ENCODE results near the gene CHST3.

The CHST3 gene

DNA sequence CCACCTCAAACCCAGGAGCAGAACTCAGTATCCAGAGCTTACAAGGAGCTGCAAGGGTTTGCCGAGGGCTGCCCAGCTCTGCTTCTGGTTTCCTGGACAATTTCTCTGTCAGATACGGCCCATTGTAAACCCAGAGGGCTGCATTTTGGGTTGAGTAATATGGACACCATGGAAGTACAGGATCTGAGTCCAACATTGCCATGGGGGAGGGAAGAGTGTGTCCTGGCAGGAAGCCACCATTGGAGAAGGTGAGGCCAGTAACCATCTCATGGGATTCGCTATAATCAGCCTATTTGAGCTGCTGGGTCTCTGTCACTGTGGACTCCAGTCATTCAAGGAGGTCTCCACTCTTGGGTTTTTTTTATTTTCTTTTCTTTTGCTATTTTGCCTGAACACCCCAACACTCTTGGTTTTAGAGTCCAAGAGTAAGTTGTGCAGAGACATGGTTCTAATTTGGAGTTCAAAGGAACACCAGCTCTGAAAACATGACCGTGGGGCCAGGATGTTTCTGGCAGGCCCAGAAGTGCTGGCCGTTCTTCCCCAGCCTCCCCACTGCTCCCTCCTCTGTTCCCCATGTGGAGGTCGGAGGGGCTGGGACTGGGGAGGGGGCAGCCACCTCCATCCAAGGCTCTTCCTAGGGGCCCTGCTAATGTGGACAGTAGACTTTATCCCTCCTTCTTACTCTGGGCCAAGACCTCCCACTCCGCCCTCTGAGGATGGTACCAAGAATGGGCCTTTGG, 46.2 kb downstream of the CHST3 start:
- no peak for DNase-seq (ENCODE audit: low read depth, low spot score)

DNA sequence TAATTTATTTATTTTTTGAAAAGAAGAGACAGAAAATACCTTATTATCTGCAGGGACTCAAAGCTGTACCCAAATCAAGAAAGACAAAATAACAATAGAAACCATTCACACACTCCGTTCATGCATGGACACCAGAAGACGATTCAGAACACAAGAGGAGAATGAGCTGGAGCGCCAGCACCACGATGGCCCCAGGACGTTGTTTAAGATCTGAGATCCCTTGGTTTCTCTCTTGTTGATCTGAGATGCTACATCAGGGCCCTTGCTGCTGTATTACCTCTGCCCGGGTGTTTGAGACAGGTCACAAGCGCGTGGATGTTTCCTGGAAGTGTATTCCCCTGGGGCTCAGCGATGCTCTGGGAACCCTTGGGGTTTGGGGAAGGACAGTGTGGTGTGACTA, 46.8 kb downstream of the CHST3 start:
- DNase-seq (ENCODE audit: low read depth, low spot score) = no peak

DNA sequence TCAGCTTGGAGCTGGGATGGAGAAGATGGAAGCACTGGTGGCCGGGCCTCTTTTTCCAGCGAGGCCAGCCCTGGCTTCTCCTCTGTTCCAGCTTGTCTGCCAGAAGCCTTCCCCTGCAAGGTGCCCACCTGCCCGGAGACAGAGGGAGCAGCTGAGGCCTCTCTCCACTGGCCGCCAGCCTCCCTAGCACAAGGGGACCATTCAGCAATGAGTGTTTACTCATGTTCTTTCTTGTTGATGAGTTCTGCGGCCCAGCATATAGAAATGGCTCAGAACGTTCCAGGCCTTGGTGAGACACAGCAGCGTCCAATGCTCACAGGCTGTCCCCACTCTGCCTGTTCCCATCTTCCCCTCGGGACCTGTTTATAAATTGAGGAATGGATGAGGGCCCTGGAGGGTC, 47.3 kb downstream of the CHST3 start:
- no peak for DNase-seq (ENCODE audit: low read depth, low spot score)

DNA sequence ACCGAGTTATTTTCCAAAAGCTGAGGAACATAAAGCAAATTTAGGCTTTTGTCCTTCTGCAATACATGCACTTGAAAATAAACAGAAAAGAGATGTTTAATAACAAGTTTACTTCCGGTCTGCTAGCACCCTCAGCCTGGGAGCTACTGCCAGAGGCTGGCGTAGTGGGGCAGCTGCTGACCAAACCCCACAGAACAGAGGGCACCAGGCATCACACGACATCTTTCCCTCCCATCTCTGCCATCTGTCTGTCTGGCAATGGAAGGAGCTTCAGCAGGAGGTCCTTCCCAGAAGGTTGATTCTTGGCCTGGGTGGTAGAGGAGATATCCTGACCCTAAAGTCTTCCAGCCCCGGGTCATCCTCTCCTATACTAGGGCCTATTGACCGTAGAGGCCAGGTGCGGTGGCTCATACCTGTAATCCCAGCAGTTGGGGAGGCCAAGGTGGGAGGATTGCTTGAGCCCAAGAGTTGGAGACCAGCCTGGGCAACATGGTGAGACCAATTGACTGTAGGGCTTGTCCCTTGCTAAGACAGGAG, 47.8 kb downstream of the CHST3 start:
- DNase-seq (ENCODE audit: low read depth, low spot score) = no peak

DNA sequence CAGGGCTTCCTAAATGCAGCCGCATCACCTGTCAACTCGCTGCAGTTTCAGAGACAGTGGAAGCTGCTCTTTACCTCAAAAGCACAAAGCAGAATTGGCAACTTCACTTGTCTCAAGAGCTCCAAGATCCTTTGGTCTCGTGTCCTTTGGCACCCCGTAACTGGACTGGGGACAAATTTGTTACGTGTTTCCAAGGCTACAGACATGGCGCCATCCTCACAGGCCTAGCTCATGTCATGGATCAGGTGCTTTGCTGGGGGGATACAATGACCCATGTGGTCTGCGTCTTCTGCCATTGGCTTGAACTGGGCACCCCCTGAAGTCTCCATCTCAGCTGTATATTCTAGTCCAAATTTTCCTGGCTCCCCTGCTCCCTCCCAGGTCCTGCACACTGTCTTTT, 48.6 kb downstream of the CHST3 start:
- DNase-seq (ENCODE audit: low read depth, low spot score) = no peak

DNA sequence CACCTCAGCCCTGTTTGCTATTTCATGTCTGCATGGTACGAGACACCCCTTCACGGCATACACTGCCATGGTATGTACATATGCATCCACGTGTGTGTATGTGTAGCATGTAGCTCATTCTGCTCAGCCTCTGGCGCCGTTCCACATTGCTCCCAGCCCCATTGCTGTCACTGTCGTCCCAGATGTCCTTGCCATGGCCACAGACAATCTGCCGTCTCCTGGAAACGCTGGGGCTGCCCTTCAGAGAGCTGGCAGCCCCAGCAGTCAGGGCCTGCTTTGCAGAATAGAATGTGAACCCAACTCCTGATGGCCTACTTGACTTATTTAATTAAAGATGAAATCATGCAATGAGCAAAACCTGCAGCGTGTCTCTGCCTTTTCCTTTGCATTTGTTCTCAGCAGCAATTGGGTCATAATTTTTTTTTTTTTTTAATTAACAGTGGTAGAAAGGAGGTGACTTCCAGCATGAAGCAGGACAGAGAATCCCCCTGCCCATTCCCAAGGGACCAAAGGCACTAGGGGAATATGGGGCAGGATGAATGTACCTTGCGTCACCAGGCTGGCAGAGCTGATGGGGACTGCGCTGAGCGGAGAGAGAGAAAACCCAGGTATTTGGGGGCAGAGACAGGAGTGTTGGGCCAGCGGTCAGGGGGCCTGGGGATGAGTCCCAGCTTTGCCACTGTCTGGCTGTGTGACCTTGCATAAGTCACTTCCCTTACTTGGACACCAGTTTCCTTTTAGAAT, 49.2 kb downstream of the CHST3 start:
- DNase-seq (ENCODE audit: low read depth, low spot score) = no peak

DNA sequence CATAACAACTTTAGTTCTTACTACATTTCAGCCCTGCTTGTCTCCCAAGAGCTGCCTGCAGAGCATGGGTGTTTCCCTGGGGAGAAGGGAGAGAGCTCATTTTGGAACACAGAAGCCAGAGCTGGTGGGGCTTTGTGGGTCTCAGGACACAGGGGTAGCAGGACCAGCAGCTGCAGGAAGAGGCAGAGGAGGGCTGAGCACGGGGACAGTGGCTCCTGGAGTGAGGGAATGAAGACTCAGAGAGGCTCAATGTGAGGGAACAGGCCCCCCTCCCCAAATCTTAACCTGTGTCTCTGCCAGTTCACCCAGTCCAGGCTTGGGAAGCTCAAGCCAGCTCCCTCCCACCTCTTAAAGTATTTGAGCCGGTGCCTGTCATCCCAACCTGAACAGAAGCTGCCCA, 50.0 kb downstream of the CHST3 start:
- DNase-seq (ENCODE audit: low read depth, low spot score) = no peak

DNA sequence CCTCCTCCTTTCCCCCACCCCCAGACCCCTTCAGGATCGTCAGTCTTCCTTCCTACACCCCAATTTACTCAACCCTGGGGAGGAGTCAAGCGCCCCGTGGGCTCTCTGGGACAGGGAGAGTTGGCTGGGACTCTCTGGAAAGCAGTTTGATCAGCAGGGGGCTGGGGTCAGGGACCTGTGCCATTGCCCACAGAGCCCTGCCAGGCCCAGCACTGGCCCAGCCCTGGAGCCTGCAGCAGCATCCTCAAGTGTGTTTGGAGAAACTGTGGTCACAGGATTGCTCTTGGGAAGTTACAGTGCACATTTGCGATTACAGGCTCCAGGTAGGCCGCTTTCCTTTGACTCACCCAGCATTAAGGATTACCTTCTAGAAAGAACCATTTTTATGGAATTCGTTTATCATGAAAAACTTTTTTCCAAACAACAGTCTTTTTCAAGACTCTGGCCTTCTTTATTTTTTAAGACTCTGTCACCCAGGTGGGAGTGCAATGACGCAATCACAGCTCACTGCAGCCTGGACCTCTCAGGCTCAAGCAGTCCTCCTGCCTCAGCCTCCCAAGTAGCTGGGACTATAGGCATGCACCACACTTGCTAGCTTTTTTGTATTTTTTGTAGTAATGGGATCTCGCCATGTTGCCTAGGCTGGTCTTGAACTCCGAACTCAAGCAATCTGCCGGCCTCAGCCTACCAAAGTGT, 50.7 kb downstream of the CHST3 start:
- DNase-seq (ENCODE audit: low read depth, low spot score) = no peak

DNA sequence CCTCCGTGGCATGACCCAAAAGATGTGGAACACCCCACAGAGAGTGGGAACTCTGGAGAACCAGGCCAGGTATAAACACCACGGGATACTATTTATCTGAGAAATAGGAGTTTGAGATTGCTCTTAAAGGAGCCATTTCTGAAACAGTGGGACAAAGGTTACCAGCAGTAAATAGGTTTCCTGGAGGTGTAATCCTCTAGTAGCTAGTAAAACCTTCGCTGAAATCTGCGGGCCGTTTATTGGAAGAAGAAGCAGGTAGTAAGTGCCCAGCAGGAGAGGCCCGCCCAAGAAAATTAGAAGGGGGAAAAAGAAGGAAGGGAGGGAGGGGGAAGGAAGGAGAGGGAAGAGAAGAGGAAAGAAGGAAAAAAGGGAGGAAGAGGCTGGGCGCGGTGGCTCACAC, 51.6 kb downstream of the CHST3 start:
- DNase-seq (ENCODE audit: low read depth, low spot score) = no peak

DNA sequence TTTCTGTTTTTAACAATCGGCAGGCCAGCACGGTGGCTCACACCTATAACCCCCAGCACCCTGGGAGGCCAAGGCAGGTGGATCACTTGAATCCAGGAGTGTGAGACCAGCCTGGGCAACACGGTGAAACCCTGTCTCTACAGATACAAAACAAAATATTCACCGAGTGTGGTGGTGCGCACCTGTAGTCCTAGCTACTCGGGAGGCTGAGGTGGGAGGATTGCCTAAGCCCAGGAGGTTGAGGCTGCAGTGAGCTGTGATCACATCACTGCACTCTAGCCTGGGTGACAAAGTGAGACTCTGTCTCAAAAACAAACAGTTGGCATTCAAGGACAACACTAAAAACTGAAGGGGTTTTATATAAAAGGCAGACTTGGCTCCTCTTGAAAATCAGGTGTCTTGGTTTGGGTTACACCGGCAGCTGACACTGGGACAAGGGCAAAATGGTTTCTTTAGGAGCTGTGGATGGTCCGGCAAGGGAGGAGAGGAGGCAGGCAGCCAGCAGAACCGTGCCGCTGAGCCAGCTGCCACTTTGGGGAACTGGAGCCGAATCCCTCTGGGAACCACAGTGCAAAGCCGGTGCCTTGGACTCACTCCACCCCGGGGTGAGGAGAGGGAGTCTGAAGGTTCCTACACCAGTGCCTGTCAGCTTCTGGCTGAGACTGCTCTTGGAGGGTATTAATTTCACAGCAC, 52.6 kb downstream of the CHST3 start:
- DNase-seq (ENCODE audit: low read depth, low spot score) = no peak

DNA sequence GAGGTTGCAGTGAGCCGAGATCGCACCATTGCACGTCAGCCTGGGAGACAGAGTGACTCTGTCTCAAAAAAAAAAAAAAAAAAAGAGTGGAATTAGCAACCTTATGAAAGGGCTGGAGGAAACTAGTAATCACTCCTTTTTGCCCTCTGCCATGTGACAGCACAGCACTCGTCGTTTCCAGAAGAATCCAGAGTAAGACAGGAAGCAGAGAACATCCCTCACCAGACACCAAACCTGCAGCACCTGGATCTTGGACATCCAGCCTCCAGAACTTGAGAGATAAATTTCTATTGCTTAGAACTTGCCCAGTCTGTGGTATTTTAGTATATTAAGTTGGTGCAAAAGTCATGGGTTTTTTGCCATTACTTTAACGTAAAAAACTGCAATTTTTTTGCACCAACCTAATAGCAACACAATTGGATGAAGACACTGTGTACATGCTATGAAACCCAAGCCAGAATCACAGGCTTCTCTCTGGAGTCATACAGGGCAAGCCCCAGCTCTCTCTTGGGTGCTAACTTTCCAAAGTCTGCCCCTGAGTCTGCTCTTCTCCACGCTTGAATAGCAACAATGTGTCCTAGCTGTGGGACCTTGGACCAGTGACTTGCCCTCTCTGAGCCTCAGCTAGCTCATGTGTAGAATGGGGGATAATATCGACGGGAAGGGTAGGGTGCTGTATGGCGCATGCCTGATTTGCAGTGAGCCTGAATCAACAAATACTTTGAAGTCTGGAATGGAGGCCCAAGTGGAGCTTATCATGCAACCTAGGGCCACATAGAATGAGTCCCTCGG, 55.1 kb downstream of the CHST3 start:
- DNase-seq (ENCODE audit: low read depth, low spot score) = no peak

DNA sequence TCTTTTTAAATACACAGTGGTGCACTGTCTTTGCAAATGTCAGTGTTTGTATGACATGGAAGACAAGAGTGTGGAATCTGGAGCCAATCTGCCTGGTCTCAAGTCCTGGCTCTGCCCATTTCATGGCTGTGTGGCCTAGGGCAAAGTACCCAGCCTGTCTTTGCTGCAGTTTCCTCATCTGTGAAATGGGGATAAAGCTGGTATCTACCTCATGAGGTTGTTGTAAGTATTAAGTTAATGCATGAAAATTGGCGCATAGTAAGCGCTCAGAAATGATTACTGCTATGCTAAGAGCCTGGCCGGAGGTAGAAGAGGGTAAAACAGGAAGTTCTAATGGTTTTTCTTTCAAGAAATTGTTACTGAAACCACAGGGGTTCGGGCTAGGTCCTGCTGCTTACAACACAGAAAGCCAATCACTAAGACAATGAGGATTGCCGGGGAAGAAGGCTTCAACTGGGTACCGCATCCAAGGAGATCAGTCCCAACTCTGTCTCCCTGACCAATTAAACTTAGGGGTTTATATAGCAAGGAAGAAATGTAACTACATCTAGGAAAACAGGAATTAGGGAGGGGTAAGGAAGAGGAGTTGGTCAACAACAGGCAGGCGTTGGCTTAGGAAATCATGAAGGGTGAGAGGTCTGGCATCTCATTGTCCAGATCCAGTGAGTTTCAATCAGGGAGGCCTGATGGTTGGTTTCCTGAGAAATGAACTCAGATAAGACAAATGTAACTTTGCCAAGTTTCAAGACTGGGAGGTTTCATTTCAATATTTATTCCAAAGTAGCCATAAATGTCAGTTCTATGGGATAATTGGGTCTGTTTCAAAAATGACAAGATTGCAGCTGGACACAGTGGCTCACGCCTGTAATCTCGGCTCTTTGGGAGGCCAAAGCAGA, 57.0 kb downstream of the CHST3 start:
- DNase-seq (ENCODE audit: low read depth, low spot score) = no peak

DNA sequence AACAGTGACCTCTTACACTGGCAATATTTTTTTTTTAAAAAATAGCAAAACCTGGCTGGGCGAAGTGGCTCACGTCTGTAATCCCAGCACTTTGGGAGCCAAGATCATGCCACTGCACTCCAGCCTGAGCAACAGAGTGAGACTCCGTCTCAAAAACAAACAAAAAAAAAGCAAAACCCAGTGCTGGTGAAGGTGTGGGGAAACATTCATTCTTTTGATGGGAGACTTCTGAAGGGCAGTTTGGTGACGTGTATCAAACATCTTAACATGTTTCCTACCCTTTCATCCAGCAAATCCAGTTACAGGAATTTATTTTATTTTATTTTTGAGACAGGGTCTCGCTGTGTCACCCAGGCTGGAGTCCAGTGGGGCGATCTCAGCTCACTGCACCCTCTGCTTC, 58.0 kb downstream of the CHST3 start:
- no peak for DNase-seq (ENCODE audit: low read depth, low spot score)

DNA sequence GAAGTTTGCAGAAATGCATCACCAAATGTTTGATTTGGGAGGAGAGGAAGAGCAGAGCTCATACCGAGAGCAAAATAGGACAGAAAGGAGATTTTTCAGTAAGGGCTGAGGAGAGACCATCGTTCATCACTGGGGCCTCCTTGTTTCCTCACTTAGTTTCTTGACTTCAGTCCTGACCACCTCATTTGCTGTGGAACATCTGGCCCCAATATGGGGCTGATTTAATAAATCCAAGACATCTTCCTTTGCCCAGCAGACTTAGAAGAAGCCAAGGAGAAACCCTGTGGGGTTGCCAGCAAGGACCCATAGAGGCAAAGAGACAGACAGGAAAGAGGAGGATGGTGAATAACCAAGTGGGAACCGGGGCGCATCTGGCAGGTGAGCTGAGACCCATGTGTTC, 60.4 kb downstream of the CHST3 start:
- no peak for DNase-seq (ENCODE audit: low read depth, low spot score)

DNA sequence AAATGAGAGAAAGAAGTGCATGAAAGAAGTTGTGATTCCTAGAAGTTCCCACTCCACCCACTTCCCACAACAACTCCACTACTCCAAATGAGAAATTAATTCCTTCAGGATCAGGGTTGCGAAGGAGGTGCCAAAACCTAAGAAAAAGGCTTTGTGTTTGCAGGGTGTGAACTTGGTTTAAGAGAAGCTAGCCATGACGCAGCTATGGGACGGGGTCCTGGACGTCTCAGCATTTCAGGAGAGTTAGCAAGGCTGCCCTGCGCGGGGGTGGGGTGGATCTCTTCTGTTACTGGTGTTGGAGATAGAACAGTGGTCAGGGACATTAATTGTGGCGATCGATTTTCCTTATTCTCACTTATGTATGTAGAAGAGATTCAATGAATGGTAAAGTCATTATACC, 61.2 kb downstream of the CHST3 start:
- DNase-seq (ENCODE audit: low read depth, low spot score) = no peak

DNA sequence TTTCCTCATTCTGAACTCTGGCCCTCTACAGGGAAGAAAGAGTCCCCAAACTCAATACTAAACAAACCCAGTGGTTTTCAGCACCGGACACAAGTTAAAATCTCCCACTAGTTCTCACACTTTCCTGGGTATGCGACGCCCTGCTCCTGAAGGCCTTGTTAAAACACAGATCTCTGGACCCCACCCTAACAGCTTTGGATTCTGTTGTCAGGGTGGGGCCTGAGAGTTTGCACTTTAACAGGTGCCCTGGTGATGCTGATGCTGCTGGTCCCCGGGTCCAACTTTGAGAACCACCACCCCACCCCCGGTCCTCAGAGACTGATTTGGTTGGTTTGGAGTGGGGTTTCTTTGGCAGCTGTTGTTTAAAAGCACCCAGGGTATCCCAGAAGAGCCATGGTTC, 61.6 kb downstream of the CHST3 start:
- no peak for DNase-seq (ENCODE audit: low read depth, low spot score)

DNA sequence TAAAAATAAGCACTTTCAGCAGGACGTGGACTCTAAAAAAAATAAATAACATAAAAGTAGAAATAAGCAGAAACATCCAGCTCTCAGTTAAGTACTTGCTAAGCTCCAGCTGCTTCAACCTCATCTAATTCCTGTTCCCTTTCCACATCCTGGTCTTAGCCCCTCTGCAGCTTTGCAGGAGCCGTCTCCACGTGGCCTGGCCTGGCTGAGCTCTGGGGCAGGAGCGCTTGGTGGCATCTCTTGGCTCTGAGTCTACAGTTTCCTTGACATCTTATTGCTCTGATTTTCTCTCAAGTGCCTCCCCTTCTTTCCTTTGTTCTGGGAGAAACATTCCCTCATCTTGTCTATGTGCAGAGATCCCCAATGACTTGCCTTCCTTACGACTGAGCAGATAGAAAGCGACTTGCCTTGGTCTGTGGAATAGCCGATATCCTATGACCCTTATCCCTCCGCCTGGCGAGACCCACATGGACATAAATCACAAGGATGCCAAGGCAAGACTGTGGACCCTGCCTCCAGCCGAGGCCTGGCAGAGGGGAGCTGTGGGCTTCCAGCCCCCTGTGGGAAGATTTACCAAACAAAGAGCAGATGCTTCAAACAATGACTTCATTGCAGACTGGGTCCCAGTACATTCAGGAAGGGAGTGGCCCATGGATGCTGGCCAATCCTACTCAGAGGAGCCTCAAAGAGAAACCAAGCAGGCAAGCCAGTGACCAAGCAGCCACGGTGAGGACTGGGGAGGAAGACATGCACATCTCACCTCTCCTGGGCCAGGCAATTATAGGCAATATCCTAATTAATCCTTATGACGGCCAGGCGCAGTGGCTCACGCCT, 62.3 kb downstream of the CHST3 start:
- DNase-seq (ENCODE audit: low read depth, low spot score) = no peak

DNA sequence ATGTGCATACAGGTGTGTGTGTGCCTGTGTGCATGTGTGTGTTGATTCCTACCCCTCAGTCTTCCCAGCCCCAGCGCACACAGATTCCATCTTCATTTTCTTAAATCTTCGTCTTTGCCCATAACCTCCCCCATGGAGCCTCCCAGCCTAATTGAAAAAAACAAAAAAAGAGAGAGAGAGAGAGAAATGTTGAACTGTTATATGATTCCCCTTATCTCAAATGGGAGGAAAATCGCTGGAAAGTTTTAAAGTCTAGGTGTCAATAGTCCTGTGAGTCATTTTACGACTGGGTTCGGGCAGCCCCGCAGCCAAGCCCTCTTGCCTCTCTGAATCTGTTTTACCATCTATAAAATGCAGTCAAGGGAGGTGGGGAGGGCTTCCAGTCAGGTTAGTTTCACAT, 63.3 kb downstream of the CHST3 start:
- no peak for DNase-seq (ENCODE audit: low read depth, low spot score)

DNA sequence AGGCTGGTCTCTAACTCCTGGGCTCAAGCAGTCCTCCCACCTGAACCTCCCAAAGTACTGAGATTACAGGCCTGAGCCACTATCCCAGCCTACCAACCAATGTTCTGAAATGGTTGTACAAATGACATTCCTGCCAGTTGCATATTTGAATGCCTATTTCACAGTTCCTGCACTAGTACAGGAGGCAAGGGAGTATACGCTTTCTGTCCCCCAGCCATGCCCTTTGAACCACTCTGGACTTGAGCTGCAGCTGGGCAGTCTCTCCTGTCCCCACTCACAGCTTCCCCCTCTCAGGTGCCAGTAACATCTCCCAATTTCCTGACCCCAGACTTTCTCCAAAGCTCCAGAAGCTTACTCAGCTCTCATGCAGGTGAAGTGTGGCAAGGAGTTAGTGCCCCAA, 65.2 kb downstream of the CHST3 start:
- no peak for DNase-seq (ENCODE audit: low read depth, low spot score)

Data from activated naive CD8-positive, alpha-beta T cell treated with anti-CD3 and anti-CD28 coated beads, Interleukin-2, amount 50 U/mL, for 16 hours (primary cell).